ENCODE measurements around the gene PCNX4.

PCNX4 gene

GRCh38 chr14:60175255-60175902, 83.7 kb downstream of the PCNX4 start:
- DNase-seq = no peak

DNA sequence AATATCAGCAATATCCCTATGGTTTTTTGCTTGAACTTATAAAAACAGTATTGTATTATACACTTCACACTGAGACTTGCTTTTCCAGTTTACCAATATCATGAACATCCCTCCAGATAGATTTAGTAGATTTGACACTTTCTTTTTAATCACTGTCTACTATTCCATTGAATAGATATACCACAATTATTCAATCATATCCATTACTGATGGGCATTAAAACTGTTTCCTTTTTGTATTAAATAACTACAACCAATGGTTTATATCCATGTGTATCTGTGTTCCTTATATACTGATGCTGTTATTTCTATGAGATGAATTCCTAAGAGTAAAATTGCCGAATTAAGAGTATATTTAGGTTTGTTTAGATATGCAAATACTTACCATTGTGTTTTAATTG, 86.4 kb downstream of the PCNX4 start:
- DNase-seq = no peak

DNA sequence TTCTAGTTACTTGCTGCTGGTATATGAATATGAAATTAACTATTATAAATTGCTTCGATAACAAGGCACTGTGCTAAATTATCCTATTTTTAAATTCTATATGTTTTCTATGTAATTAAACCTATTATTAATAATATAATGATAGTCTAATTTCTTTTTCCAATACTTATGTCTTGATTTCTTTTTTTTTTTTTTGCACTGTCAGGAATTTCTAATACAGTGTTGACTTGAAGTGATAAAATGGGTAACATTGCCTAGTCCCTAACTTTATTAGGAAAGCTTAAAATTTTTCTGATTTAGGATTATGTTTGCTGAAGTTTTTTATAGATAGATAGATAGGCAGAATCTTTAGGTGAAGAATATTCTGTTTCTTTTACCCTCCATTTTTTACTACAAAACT, 87.1 kb downstream of the PCNX4 start:
- no peak for DNase-seq

DNA sequence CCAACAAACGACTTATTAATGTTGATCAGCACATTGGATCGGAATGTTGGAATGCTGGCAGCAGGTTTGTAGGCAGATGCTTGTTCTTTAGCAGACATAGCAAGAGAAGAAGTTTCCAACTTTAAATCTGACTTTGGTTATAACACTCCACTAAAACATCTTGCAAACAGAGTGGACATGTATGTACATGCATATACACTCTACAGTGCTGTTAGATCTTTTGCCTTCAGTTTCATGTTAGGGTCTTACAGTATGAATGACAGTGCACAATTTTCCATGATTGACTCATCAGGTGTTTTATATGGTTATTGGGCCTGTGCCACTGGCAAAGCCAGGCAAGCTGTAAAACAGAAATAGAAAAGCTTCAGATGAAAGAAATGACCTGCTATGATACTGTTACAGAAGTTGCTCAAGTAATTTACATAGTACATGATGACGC, 87.7 kb downstream of the PCNX4 start:
- DNase-seq = no peak

DNA sequence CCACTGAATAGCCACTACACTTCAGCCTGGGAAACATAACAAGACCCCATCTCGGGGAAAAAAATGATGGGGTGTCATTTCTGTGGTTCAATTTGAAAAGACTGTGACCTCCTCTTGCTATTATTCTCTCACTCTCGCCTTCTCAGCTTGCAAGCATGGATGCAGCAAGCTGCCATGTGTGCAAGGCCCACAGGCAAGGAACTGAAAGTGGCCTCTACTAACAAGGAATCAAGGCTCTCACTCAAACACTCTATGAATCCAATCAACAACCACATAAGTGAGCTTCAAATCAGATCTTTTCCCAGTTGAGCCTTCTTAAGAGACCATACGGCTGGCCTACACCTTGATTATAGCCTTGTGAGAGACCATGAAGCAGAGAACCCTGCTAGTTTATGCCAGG, 91.4 kb downstream of the PCNX4 start:
- no peak for DNase-seq

GRCh38 chr14:60183741-60184140, 92.0 kb downstream of the PCNX4 start:
- no peak for DNase-seq

DNA sequence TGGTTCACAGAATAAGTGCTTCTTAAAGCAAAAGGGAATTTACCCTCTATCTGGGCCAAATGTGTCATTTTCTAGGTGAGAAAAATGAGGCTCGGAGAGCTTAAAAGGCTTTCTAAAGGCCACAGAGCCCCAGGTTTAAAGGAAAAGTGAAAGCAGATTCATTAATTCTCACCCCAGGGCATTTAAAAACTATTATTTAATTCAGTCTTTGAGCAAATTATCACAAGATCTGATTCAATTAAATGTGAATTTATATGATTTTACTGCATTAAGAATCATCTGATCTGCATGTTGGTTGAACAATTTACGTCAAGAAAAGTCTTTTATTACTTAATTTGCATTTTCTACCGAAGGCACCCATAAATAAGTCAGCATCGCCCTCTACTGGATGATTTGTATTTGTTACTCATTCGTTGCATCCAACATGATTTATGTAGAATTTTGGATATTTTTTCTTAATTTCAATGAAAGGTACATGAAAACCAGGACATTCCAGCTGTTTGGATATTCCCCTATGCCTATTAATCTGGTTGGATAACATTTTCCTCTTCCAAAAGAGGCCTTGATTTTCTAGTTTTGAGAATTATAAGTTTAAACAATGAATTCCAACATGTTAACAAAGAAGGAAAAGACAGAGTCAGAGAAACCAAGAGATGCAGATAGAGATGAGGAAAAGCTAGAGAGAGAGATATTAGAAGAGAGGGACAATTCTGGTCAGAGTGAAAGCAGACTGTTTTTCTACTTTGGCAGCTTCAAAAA, 92.6 kb downstream of the PCNX4 start:
- DNase-seq = peak; percentile 71

- no peak for DNase-seq
Observed at GRCh38 chr14:60184905-60185555, 93.3 kb downstream of the PCNX4 start.

DNA sequence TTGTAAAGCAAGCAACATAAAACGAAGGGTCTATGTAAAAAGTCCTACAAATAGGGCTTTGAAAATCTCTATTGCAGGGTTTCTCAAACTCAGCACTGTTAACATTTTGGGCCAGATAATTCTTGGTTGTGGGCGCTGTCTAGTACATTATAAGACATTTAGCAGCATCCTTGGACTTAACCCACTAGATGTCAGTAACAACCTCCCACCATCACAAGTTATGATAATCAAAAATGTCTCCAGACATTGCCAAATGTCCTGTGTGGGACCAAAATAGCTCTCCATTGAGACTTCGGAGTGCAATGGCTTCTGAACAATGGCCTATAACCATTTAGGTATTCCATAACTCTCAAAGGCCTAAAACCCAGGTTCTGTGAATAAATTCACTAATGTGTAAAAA, 96.4 kb downstream of the PCNX4 start:
- no peak for DNase-seq

DNA sequence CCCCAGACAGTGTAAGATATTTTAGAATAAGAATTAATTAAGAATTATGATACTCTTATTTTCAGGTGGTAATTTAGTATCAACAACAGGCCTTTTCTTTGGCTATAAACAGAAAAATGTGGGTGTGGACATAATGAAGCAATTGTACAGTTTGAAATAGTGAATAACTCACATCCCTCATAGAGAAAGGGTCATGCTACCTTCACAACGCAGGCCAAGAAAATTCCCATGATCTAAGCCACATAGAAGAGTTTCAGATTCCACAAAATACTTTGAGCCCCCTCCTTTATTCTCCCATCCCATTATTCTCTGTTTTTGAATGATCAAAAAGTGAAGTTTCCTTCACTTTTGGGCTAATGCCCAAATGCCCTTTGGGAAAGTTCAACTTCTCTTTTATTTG, 97.0 kb downstream of the PCNX4 start:
- DNase-seq = no peak

- DNase-seq = peak; percentile 22
Observed at GRCh38 chr14:60189923-60190840, 98.5 kb downstream of the PCNX4 start.

DNA sequence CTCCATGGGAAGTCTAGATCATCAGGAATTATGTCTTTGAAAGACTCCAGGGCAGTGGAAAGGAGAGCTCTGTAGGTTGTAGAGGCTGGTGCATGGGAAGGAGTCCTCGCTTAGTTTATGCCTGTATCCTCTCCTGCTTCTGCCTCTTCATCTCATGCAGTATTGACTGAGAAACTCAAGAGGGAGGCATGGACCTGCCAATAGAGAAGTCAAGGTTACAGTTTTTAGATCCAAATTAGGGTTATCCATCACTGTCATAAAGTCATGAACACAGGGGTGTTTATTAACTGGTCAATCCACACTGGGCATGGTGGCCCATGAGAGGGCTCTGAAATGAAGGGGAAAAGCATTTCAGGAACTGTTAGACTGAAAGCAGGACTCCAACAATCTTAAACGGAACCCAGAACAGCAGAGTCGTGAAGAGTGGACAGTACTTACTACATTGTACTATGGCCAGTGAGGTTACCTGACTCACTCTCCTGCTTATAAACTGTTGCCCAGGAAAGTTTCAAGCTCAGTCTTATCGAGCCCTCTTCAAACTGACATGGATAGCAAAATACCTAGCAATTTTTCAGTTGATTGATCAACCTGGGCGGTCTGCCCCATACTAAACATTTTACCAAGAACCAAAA, 103.6 kb downstream of the PCNX4 start:
- DNase-seq = no peak

DNA sequence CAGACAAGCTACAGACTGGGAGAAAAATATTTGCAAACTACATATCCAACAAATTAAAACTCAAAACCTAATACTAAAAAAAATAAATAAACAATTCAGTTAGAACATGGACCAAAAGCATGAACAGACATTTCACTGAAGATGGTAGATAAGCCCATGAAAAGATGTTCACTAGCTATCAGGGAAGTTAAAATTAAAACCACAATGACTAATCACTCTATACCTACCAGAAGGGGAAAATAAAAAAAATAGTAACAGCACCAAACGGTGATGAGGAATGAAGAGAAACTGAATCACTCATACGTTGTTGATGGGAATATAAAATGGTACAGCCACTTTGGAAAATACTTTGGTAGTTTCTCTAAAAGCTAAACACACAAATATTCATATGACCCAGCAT, 104.6 kb downstream of the PCNX4 start:
- DNase-seq = no peak

GRCh38 chr14:60197629-60198303, 106.0 kb downstream of the PCNX4 start:
- no peak for DNase-seq

DNA sequence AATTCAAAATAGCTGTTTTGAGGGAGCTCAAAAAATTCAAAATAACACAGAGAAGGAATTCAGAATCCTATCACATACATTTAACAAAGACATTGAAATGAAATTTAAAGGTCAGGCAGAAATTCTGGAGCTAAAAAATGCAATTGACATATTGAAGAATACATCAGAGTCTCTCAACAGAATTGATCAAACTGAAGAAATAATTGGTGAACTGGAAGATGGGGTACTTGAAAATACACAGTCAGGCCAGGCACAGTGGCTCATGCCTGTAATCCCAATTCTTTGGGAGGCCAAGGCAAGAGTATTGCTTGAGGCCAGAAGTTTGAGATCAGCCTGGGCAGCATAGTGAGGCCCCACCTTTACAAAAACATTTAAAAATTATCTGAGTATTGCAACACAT, 107.6 kb downstream of the PCNX4 start:
- DNase-seq = no peak

DNA sequence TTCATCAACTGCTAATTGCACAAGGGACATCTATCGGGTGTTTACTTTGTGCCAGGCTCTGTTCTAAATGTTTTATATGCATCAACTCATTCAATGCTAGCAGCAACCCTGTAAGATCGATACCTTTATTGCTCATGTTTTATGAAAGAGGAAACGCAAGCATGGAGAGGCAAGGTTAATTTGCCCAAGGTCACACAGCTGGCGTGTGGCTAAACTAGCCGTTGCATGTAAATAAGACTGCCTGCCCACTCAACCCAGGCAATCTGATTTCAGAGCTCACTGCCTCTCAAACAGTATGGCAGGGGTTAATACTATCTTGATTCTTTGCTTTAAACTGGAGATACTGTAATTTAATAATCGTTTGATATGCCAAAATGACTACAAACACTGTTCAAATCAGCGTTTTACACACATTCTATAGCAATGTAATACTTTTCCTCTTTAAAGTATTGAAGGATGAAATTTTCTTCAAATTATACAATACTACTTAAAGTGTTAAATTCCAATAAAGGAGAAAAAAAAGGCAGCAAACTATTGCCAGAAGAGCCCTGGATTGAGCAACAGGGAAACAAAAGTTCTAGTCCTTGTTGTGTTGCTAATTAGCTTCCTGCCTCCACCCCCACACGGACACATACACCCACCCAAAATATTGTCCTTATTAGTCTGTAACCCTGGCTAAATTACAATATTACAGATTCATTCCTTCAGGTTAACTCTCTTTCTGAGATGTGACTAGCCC, 112.5 kb downstream of the PCNX4 start:
- DNase-seq = no peak

DNA sequence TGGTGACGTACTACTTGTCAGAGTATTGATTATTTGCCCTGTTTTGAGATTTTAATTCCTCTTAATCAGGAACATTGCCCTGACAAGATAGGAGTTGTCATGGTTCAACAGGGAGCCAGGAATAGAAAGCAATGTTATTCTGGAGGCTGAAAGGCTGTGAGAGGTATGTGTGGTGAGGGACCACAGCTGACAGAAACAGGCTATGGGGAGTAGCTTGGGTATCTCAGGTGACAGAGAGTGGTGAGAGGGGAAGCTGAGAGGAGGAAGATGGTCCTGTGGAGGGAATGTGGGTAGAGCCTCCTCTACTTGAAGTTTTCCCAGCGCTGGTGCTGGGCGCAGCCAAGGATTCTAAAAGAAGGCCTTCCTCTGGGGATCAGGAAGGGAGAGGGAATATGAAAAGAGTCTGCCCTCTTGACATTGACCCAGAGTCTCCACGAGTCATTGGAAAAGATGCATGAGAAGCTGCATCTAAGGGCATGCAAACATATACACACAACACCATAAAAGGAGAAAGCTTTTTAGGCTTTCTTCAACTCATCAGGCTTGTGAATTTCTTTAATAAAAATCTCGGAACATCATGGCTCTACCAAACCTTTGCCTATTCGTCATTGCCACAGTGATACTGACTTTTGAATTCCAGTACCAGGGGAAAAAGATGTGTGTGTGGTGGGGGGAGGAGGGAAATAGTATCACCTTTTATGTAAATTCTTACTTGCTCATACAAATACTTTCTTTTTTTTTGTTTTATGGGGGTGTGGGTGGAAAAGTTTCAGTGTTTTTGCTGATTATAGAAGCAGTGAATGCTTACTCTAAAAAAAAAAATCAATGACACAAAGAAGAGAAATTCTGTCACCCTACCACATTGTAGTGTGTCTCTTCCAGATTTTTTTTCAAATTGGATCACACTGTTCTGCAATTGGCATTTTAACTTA, 113.4 kb downstream of the PCNX4 start:
- DNase-seq = no peak

DNA sequence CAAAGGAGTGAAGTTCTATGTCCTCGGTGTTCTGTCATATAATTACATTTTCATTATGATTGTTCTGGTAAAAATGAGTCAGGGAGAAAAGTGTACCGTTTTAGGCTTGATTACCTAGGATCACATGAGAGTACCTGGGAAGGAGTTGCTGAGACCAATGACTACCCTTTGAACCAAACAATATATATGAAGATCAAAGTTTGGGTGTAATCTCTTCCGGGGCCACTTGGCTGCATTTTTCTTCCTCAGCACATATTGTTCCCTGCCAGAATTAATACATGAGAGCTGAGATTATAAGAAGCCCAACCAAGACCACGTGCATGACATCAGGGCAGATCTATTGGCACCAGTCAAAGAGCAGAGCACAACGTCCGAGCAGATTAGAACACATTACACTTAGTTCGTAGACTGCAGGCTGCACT, 114.5 kb downstream of the PCNX4 start:
- no peak for DNase-seq

DNA sequence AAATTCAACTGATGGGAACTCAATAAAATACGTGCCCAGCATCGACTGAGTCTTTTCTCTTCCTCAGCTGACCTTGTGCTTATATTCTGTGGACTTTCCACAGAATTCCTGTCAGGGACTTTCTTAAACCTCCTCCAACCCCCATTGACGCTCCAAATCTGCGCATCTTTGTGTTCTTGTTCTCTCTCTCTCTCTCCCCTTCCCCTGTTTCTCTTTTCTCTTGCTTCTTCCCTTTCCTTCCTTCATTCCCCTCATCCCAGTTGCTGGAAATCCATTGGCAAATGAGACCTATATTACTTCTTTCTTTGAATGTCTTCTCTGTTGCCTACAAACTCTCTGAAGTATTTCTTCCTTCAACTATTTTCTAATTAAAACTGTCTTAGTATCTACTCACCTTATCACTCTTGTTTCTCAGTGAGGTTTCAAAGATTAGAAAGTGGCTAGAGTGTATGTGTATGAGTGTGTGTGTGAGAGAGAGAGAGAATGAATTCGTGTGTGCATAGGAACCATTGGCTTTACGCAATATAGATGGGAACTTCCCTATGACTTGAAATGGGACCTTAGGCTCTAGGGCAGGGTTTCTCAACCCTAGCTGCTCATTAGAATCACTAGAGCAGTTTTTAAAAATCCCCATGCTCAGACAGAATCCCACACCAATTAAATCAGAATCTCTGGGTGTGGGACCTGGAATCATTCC, 115.3 kb downstream of the PCNX4 start:
- no peak for DNase-seq
